ENCODE data around the gene TBX4. TPM values are rescaled to one million over a fixed set of nuclear protein-coding genes. Genes with fewer than 3 reads are reported as not detected.
"Not testable (repeated sequence)": the region's sequence is repeated elsewhere in the genome, so short reads cannot be mapped to it uniquely, and the experiment has no call there.

Gene TBX4
- total RNA-seq, 4 donors from 2014 or later: not detected

- DNase-seq (ENCODE audit: low spot score) (no peak), ATAC-seq (ENCODE audit: low FRiP score) (no peak)
- TF ChIP-seq, protein P1, sequence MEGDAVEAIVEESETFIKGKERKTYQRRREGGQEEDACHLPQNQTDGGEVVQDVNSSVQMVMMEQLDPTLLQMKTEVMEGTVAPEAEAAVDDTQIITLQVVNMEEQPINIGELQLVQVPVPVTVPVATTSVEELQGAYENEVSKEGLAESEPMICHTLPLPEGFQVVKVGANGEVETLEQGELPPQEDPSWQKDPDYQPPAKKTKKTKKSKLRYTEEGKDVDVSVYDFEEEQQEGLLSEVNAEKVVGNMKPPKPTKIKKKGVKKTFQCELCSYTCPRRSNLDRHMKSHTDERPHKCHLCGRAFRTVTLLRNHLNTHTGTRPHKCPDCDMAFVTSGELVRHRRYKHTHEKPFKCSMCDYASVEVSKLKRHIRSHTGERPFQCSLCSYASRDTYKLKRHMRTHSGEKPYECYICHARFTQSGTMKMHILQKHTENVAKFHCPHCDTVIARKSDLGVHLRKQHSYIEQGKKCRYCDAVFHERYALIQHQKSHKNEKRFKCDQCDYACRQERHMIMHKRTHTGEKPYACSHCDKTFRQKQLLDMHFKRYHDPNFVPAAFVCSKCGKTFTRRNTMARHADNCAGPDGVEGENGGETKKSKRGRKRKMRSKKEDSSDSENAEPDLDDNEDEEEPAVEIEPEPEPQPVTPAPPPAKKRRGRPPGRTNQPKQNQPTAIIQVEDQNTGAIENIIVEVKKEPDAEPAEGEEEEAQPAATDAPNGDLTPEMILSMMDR (IDR thresholded peaks at IDR 0.05): no peak
These were observed 65.8 kb downstream of the TBX4 start for GRCh38 chr17:61517843-61518606.

DNA sequence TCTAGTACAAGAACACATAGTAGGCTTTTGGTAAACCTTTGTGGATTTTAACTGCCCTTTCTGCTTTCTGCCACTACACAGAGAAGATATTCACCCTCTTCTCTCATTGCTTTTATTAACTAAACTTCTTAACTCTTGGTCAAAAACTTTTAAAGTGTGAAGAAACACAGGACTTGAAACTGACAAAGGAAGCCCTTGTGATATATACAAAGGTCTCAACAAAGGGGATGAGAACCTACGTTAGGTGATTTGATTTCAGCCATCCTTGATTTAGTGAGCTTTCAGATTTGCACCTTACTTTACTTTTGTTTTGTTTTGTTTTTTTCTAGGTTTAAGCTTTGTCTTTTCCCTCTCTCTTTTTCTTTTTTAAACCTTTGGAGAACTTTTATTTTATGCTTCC, 66.9 kb downstream of the TBX4 start:
- TF ChIP-seq, protein P1 (IDR thresholded peaks at IDR 0.05): no peak
- ATAC-seq (ENCODE audit: low FRiP score) (no peak), DNase-seq (ENCODE audit: low spot score) (no peak)

DNA sequence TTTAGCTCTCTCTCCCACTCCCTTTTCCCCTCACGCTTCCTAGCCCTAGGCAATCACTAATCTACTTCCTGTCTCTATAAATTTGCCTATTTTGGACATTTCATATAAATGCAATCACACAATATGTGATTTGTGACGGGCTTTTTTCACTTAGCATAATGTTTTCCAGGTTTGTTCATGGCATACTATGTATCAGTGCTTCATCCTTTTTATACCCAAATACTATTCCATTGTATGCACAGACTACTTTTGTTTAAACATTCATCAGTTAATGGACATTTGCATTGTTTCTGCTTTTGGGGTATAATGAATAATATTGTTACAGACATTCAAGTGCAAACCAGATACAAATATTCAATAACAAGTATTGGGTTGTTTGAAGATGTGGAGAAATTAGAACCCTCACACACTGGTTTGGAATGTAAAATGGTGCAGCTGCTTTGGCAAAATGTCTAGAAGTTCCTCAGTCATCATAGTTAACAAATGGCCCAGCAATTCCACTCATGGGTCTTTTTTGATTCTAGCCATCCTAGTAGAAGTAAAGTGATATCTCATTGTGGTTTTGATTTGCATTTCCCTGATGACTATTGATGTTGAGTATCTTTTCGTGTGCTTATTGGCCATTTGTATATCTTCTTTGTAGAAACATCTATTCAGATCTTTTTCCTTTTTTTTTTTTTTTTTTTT, 67.7 kb downstream of the TBX4 start:
- TF ChIP-seq, protein P1 (IDR thresholded peaks at IDR 0.05): no peak
- DNase-seq (ENCODE audit: low spot score) (no peak), ATAC-seq (ENCODE audit: low FRiP score) (no peak)

GRCh38 chr17:61520897-61521296, 68.7 kb downstream of the TBX4 start:
- ATAC-seq (ENCODE audit: low FRiP score) (no peak), DNase-seq (ENCODE audit: low spot score) (no peak)
- TF ChIP-seq, protein P1 (IDR thresholded peaks at IDR 0.05): no peak

DNA sequence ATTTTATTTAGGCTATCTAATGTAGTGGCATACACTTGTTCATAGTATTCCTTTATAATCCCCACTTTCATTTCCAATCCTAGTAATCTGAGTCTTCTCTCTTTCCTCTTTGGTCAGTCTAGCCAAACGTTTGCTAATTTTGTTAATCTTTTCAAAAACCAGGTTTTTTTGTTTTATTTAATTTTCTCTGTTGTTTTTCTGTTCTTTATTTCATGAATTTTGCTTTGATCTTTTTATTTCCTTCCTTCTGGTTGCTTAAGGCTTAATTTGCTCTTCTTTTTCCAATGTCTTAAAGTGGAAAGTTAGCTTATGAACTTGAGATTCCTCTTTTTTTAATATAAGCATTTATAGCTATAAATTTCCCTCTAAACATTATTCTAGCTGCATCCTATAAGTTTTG, 69.9 kb downstream of the TBX4 start:
- ATAC-seq (ENCODE audit: low FRiP score) (no peak), DNase-seq (ENCODE audit: low spot score) (no peak)
- TF ChIP-seq, protein P1 (IDR thresholded peaks at IDR 0.05): no peak

DNA sequence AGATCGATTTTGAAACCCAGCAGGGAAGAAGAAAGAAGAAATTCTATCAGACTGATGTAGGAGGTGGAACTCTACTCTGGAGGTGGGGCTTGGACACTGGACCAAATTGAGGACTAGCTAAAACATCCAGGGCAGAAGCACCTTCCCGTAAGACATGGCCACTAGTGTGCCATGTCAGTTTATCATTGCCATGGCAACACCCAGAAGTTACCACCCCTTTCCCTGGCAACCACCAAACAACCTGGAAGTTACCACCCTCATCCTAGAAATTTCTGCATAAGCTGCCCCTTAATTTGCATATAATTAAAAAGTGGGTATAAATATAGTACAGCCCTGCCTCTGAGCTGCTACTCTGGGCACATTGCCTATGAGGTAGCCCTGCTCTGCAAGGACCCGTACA, 72.1 kb downstream of the TBX4 start:
- ATAC-seq (ENCODE audit: low FRiP score): no peak
- no peak for DNase-seq (ENCODE audit: low spot score)
- TF ChIP-seq, protein P1 (IDR thresholded peaks at IDR 0.05): no peak

- not testable (repeated sequence) for DNase-seq (ENCODE audit: low spot score); ATAC-seq (ENCODE audit: low FRiP score)
These were observed 75.2 kb downstream of the TBX4 start for GRCh38 chr17:61527441-61527840.
